ENCODE results near the gene TOR1AIP1. TPM values are rescaled to one million over a fixed set of nuclear protein-coding genes. Genes with fewer than 3 reads are reported as not detected.
A peak's percentile ranks its signal among the peaks of the same experiment; 100 is the strongest.

Gene TOR1AIP1
- polyA plus RNA-seq, 1 experiment = 16.4 TPM

DNA sequence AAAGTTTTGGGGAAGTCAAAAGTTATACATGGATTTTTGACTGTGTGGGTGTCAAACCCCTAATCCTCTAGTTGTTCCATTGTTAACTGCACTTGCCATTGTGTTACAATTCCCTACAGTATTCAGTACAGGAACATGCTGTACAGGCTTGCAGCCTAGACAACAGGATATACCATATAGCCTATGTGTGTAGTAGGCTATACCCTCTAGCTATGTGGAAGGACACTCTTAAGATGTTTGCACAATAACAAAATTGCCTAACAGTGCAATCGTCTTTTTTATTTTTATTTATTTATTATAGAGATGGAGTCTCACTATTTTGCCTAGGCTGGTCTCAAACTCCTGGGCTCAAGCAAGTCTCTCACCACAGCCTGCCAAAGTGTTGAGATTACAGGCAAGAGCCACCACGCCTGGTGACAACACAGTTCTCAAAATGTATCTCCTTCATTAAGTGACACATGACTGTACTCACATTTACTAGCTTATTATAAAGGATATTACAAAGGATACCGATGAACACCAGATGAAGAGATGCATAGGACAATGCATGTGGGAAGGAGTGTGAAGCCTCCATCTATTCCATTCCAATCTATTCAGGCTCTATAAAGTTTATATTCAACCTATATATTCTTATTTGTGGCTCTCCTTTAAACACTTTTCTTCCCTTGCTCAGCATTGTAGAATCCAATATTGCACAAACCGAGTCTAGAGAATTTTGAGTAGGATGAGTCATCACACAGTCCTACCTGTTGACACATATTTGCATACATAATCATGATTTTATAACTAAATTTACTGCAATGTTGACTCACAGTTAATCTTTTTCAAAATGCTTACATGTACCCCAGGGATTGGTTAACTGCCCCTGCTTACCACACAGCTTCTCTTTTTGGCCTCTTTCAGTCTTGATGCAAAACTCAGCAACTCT is 44.1 kb downstream of the TOR1AIP1 start:
- CTCF ChIA-PET = interaction anchor here (1.2 to 2.4 kb wide), 3 partner anchors 13 to 58 kb away, joined by 3 to 5 read pairs (median 5); no protein-coding TSS in a partner anchor
- TF ChIP-seq, protein P1, sequence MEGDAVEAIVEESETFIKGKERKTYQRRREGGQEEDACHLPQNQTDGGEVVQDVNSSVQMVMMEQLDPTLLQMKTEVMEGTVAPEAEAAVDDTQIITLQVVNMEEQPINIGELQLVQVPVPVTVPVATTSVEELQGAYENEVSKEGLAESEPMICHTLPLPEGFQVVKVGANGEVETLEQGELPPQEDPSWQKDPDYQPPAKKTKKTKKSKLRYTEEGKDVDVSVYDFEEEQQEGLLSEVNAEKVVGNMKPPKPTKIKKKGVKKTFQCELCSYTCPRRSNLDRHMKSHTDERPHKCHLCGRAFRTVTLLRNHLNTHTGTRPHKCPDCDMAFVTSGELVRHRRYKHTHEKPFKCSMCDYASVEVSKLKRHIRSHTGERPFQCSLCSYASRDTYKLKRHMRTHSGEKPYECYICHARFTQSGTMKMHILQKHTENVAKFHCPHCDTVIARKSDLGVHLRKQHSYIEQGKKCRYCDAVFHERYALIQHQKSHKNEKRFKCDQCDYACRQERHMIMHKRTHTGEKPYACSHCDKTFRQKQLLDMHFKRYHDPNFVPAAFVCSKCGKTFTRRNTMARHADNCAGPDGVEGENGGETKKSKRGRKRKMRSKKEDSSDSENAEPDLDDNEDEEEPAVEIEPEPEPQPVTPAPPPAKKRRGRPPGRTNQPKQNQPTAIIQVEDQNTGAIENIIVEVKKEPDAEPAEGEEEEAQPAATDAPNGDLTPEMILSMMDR (IDR thresholded peaks at IDR 0.05; ENCODE audit: insufficient read depth, low read depth, low read length) = no peak
- POLR2A ChIA-PET = interaction anchor here (0.6 kb wide), 1 partner anchor 88 kb away, joined by 3 read pairs; no protein-coding TSS in a partner anchor
- no peaks in the 10 kb centered on the region for H3K36me3 ChIP-seq (ENCODE audit: control insufficient read depth, insufficient read depth, low read length)
- DNase-seq (ENCODE audit: low read depth) = peak; percentile 26
- H3K27me3 ChIP-seq (ENCODE audit: control insufficient read depth, insufficient read depth, low read length) = no peaks in the 10 kb centered on the region
- H3K4me3 ChIP-seq (ENCODE audit: low read depth, low read length) = no peak overlapping the region

DNA sequence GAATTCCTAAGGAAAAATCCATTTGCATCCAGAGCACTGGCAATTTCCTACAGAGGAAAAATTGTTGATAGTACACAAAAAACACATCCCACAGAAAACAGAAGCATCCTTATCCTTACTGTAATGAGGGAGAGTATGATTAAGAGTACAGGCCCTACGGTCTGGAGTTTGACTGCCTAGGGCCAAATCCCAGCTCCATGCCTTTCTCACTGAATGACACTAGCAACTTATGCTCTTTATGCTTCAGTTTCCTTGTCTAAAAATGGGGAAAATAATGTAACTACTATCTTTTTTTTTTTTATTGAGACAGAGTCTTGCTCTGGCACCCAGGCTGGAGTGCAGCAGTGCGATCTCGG is 44.7 kb downstream of the TOR1AIP1 start:
- ChIA-PET CTCF (interaction anchor here (1.2 to 2.4 kb wide), 3 partner anchors 12 to 59 kb away, joined by 3 to 5 read pairs (median 5); no protein-coding TSS in a partner anchor), POLR2A (no interaction called here)
- H3K36me3 ChIP-seq (ENCODE audit: control insufficient read depth, insufficient read depth, low read length) = no peaks in the 10 kb centered on the region
- H3K27me3 ChIP-seq (ENCODE audit: control insufficient read depth, insufficient read depth, low read length) = no peaks in the 10 kb centered on the region
- no peak overlapping the region for H3K4me3 ChIP-seq (ENCODE audit: low read depth, low read length)
- no peak for DNase-seq (ENCODE audit: low read depth)
- TF ChIP-seq, protein P1 (IDR thresholded peaks at IDR 0.05; ENCODE audit: insufficient read depth, low read depth, low read length) = no peak

DNA sequence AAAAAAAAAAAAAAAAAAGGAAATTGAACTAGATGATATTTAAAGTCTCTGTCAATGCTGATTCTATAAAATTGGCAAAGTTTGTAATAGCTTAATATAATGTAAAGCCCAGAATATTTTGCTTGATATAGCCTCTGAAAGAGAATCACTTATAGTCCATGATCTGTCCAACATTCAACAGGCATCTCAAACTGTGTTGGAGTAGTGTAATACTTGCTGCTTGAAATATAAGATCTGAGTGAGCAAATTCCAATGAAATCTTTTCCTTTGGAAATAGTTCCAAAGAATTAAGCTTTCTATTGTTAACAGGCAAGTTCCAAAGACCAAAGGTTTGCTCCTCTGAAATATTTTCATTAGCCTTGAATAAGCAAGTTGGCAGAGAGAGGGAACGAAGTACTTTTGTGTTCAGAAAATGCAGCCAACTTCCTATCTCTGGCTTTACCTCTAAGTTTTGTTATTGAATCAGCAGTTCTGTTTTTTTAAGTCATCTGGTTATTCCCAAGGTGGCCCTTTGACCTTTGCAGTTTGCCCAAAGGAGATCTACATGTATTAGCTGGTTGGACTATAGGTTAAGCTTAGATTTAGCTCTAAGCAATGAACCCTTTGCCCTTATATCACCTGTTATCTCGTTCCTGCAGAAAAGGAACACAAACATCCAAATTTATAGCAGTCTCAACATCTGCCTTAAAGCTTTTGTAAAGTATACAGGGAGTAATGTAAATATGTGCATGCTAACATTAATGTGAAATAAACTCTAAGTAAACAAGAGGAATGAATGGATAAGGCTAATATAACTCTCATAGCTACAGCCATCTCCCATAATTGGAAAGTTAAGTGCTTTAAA is 48.1 kb downstream of the TOR1AIP1 start:
- TF ChIP-seq, protein P1 (IDR thresholded peaks at IDR 0.05; ENCODE audit: insufficient read depth, low read depth, low read length) = no peak
- Histone ChIP-seq H3K36me3 (ENCODE audit: control insufficient read depth, insufficient read depth, low read length) (no peaks in the 10 kb centered on the region), H3K27me3 (ENCODE audit: control insufficient read depth, insufficient read depth, low read length) (no peaks in the 10 kb centered on the region), H3K4me3 (ENCODE audit: low read depth, low read length) (no peak overlapping the region)
- POLR2A ChIA-PET = no interaction called here
- CTCF ChIA-PET = interaction anchor here (0.8 to 1.0 kb wide), 3 partner anchors 9 to 23 kb away, joined by 3 to 4 read pairs (median 3); no protein-coding TSS in a partner anchor
- no peak for DNase-seq (ENCODE audit: low read depth)

DNA sequence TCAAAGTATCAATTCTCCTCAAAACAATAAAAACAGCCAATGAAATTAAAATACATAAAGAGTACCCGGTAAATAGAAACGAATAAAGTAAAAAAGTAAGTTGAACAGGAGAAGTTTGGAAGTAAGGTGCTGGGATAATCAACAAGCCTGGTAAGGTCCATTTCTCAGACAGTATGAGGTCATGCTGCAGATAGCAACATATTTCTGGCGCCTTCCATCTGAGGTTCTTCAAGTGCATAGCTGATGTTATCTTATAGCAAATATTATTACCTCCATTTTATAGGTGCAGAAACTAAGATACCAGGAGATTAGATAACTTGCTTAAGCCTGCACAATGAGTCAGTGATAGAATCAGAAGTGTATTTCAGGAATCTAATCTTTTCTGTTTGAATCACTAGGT is 48.8 kb downstream of the TOR1AIP1 start:
- DNase-seq (ENCODE audit: low read depth) = no peak
- H3K27me3 ChIP-seq (ENCODE audit: control insufficient read depth, insufficient read depth, low read length) = no peaks in the 10 kb centered on the region
- no peak overlapping the region for H3K4me3 ChIP-seq (ENCODE audit: low read depth, low read length)
- TF ChIP-seq, protein P1 (IDR thresholded peaks at IDR 0.05; ENCODE audit: insufficient read depth, low read depth, low read length) = no peak
- no peaks in the 10 kb centered on the region for H3K36me3 ChIP-seq (ENCODE audit: control insufficient read depth, insufficient read depth, low read length)
- ChIA-PET CTCF (interaction anchor here (0.8 to 1.0 kb wide), 2 partner anchors 10 to 22 kb away, joined by 3 to 4 read pairs; no protein-coding TSS in a partner anchor), POLR2A (no interaction called here)

DNA sequence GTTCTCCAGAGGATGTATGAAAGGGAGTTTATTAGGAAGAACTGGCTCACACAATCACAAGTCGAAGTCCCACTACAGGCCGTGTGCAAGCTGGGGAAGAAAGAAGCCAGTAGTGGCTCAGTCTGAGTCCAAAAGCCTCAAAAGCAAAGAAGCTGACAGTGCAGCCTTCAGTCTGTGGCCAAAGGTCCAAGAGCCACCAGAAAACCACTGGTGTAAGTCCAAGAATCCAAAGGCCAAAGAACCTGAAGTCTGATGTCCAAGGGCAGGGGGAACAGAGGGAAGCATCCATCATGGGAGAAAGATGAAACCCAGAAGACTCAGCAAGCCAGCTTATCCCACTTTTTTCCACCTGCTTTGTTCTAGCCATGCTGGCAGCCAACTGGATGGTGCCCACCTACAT is 51.1 kb downstream of the TOR1AIP1 start:
- DNase-seq (ENCODE audit: low read depth) = no peak
- no peaks in the 10 kb centered on the region for H3K27me3 ChIP-seq (ENCODE audit: control insufficient read depth, insufficient read depth, low read length)
- H3K36me3 ChIP-seq (ENCODE audit: control insufficient read depth, insufficient read depth, low read length) = no peaks in the 10 kb centered on the region
- CTCF ChIA-PET = interaction anchor here (1.4 kb wide), 1 partner anchor 19 kb away, joined by 3 read pairs; no protein-coding TSS in a partner anchor
- POLR2A ChIA-PET = no interaction called here
- no peak overlapping the region for H3K4me3 ChIP-seq (ENCODE audit: low read depth, low read length)
- TF ChIP-seq, protein P1 (IDR thresholded peaks at IDR 0.05; ENCODE audit: insufficient read depth, low read depth, low read length) = no peak
